ENCODE measurements around the gene KDM6B.

- TF ChIP-seq CTCF (IDR thresholded peaks at IDR 0.05) (no peak), POLR2A (IDR thresholded peaks at IDR 0.05) (no peak)
These were observed 16.4 kb upstream of the KDM6B start for GRCh38 chr17:7817643-7817964.
